PC-9 (cell line): ENCODE measurements around the gene ATCAY. TPM values are rescaled to one million over a fixed set of nuclear protein-coding genes. Genes with fewer than 3 reads are reported as not detected.

Experiments used
- BruUV-seq: library from RNA; stranded (reverse); fragments of 400-500 nt; replicated peaks from 2 replicates; lab custom pipeline; 2021; lab: Mats Ljungman, UMichigan
- CTCF ChIA-PET: fragments of 300-600 bp; sonication (Branson Sonifier 250); formaldehyde crosslinking; loops from one replicate; lab custom pipeline; 2022; ENCODE audit warnings: antibody characterized with exemption; lab: Charles Lee
- POLR2A ChIA-PET: fragments of 300-600 bp; sonication (Branson Sonifier 250); formaldehyde crosslinking; loops from one replicate; lab custom pipeline; 2022; ENCODE audit warnings: antibody characterized with exemption; ENCODE audit not compliant: unreplicated experiment; lab: Charles Lee
- DNase-seq, 2 experiments: peaks; one replicate each; pipeline versions ENCODE4 v3.0.0 to v3.0.0-alpha.2; 2015 to 2022; ENCODE audit warnings: mixed read lengths in 1 of 2
- H2AFZ ChIP-seq: fragments of 200-600 bp; sonication (generic); 2 replicates; pipeline ENCODE4 v1.8.1; 2017; ENCODE audit warnings: antibody characterized with exemption
- H3F3A ChIP-seq: fragments of 200-600 bp; sonication (generic); 2 replicates; pipeline ENCODE4 v1.8.1; 2017; ENCODE audit warnings: antibody characterized with exemption, mild to moderate bottlenecking, low read depth; ENCODE audit not compliant: insufficient read depth
- H3K27ac ChIP-seq: fragments of 200-600 bp; sonication (generic); 2 replicates; pipeline ENCODE4 v1.6.1; 2016; ENCODE audit warnings: mixed run types
- H3K27me3 ChIP-seq: fragments of 200-600 bp; sonication (generic); 2 replicates; pipeline ENCODE4 v1.6.1; 2016; ENCODE audit warnings: low read depth, mixed run types; ENCODE audit not compliant: insufficient read depth
- H3K36me3 ChIP-seq: fragments of 200-600 bp; sonication (generic); 2 replicates; pipeline ENCODE4 v1.6.1; 2016; ENCODE audit warnings: low read depth, mixed run types
- H3K4me1 ChIP-seq: fragments of 200-600 bp; sonication (generic); replicated peaks from 2 replicates; pipeline ENCODE4 v1.6.1; 2016; ENCODE audit warnings: mixed run types; ENCODE audit not compliant: insufficient read depth
- H3K4me2 ChIP-seq: fragments of 200-600 bp; sonication (generic); 2 replicates; pipeline ENCODE4 v1.6.1; 2017; ENCODE audit warnings: mixed run types
- H3K4me3 ChIP-seq: fragments of 200-600 bp; sonication (generic); 2 replicates; pipeline ENCODE4 v1.6.1; 2016; ENCODE audit warnings: mixed run types
- H3K79me2 ChIP-seq: fragments of 200-600 bp; sonication (generic); 2 replicates; pipeline ENCODE4 v1.6.1; 2017; ENCODE audit warnings: low read depth, mixed run types
- H3K9me2 ChIP-seq: fragments of 200-600 bp; sonication (generic); 2 replicates; pipeline ENCODE4 v1.8.1; 2017; ENCODE audit warnings: mild to moderate bottlenecking; ENCODE audit not compliant: insufficient read depth
- H3K9me3 ChIP-seq: fragments of 200-600 bp; sonication (generic); 2 replicates; pipeline ENCODE4 v1.8.1; 2016; ENCODE audit warnings: low read depth; ENCODE audit not compliant: insufficient read depth
- H4K20me1 ChIP-seq: fragments of 200-600 bp; sonication (generic); 2 replicates; pipeline ENCODE4 v1.8.1; 2017; ENCODE audit not compliant: insufficient read depth
- EZH2 ChIP-seq: fragments of 200-600 bp; sonication (generic); IDR thresholded peaks from 2 replicates; pipeline ENCODE4 v1.8.0; 2017; ENCODE audit warnings: antibody characterized with exemption, low read depth
- intact Hi-C: fragments of 100-400 bp; cut with micrococcal nuclease; formaldehyde crosslinking; loops from one replicate; pipeline ENCODE4 v1.10.0; 2022; ENCODE audit not compliant: unreplicated experiment
- total RNA-seq: library from RNA; stranded (reverse); gene quantifications from 2 replicates; pipeline ENCODE4 v1.2.3, GENCODE V29; 2021
- TF ChIP-seq, protein P1 (sequence below): fragments of 200-600 bp; sonication (generic); conservative IDR thresholded peaks from 2 replicates; pipeline ENCODE4 v1.6.1; 2017; ENCODE audit warnings: mixed run types, antibody characterized with exemption, mild to moderate bottlenecking, moderate library complexity

Gene ATCAY
- total RNA-seq, 1 experiment from 2014 or later, result not detected

DNA sequence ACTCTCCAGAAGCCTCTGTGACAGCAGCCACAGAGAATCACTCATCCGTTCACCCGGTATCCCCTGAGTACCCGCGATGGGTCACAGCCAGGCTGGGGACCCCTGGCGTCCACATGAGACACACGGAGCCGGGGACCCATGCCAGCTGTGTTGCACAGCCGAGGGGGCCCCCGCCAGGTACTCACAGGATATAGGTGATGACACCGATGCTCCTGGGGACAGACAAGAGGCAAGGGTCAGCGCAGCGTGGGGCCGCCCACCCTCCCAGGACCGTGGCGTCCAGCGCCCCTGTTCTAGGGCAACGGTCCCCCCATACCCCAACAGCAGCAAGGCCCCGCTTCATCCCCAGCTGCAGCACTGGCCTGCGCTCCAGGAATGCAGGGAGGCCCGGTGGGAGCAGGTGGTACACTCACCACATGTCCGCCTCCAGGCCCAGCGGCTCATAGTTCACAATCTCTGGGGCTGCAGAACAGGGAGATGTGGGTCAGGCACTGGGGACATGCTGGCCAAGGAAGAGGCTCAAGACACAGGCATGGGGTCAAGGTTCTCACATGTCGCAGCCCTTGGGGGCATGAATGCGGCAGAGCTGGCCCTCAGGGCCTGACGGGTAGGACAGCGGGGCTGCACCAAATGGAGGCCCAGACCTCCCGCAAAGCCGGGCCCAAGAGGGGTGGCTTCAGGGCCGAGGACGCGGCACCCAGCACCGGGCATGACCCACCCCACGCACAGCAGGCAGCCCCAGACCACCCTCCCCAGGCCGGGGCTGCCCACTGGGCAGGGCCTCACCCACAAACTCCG, 83.2 kb downstream of the ATCAY start:
- H3K4me2 ChIP-seq, result no peak overlapping the region
- H3K4me1 ChIP-seq, result peaks cover 7% of the 10 kb centered on the region
- peaks cover 18% of the 10 kb centered on the region for H4K20me1 ChIP-seq
- H3K9me2 ChIP-seq, result no peaks in the 10 kb centered on the region
- H3K79me2 ChIP-seq, result peaks cover 20% of the 10 kb centered on the region
- BruUV-seq, result no TSS peak
- TF ChIP-seq, protein P1, sequence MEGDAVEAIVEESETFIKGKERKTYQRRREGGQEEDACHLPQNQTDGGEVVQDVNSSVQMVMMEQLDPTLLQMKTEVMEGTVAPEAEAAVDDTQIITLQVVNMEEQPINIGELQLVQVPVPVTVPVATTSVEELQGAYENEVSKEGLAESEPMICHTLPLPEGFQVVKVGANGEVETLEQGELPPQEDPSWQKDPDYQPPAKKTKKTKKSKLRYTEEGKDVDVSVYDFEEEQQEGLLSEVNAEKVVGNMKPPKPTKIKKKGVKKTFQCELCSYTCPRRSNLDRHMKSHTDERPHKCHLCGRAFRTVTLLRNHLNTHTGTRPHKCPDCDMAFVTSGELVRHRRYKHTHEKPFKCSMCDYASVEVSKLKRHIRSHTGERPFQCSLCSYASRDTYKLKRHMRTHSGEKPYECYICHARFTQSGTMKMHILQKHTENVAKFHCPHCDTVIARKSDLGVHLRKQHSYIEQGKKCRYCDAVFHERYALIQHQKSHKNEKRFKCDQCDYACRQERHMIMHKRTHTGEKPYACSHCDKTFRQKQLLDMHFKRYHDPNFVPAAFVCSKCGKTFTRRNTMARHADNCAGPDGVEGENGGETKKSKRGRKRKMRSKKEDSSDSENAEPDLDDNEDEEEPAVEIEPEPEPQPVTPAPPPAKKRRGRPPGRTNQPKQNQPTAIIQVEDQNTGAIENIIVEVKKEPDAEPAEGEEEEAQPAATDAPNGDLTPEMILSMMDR, result no peak
- TF ChIP-seq EZH2, result no peak
- peaks cover 9% of the 10 kb centered on the region; the same call in 1 of the 2 replicates for H3F3A ChIP-seq
- DNase-seq, result no peak
- H3K4me3 ChIP-seq, result no peak overlapping the region
- intact Hi-C loops, result no loop called here
- no peak overlapping the region for H3K27ac ChIP-seq
- H3K36me3 ChIP-seq, result 0 out of 2 replicates have a peak, but pooled peaks cover 6% of the 10 kb centered on the region
- H2AFZ ChIP-seq, result no peak overlapping the region
- no peaks in the 10 kb centered on the region for H3K27me3 ChIP-seq
- no peaks in the 10 kb centered on the region for H3K9me3 ChIP-seq
- ChIA-PET POLR2A (no interaction called here), CTCF (no interaction called here)

DNA sequence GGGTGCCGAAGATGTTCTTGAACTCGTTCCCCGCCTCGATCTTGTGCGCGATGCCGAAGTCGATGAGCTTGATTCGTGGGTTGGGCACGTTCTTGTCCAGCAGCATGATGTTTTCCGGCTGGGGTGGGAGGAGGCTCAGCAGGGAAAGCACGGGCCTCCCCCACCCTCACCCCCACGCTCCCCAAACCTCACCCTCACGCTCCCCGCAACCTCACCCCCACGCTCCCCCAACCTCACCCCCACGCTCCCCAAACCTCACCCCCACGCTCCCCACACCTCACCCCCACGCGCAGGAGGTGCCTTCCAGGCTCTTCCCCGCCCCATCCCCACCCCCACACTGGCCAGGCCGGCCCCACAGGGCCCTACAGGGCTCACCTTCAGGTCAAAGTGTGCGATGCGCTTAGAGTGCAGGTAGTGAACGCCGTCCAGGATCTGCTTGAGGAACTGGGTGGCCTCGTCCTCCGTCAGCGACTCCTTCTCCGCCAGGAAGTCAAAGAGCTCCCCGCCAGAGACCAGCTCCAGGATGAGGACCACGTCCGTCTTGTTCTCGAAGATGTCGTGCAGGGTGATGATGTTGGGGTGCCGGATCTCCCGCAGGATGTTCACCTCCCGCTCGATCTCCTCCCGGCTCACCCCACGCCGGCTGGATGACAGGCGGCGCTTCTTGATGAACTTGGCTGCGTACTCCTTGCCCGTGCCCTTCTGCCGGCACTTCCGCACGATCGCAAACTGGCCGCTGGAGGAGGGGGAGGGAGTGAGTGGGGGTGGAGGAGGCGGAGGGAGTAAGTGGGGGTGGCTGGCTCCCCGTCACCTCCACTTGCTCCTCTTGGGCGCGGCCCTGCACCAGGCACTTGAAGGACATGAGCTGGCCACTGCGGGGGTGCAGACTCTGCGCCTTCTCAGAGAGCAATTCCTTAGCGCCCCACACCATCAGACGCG, 84.0 kb downstream of the ATCAY start:
- DNase-seq, result no peak
- no TSS peak for BruUV-seq
- peaks cover 17% of the 10 kb centered on the region; the same call in 1 of the 2 replicates for H3F3A ChIP-seq
- no peaks in the 10 kb centered on the region for H3K9me2 ChIP-seq
- 0 out of 2 replicates have a peak, but pooled peaks cover 10% of the 10 kb centered on the region for H3K36me3 ChIP-seq
- no peak overlapping the region for H3K4me2 ChIP-seq
- H4K20me1 ChIP-seq, result peaks cover 25% of the 10 kb centered on the region
- TF ChIP-seq, protein P1, result no peak
- TF ChIP-seq EZH2, result no peak
- ChIA-PET POLR2A (no interaction called here), CTCF (no interaction called here)
- no peaks in the 10 kb centered on the region for H3K27me3 ChIP-seq
- peaks cover 15% of the 10 kb centered on the region for H3K4me1 ChIP-seq
- intact Hi-C loops, result no loop called here
- H3K27ac ChIP-seq, result no peak overlapping the region
- H2AFZ ChIP-seq, result no peak overlapping the region
- H3K79me2 ChIP-seq, result peaks cover 20% of the 10 kb centered on the region
- H3K4me3 ChIP-seq, result no peak overlapping the region
- H3K9me3 ChIP-seq, result no peaks in the 10 kb centered on the region
